Ammon's horn (tissue), 1 donor: ENCODE measurements around the gene WDR48.

Experiments used
- DNase-seq: peaks from one replicate; pipeline ENCODE4 v3.0.0-alpha.2; 2016; ENCODE audit warnings: low spot score

WDR48 gene

DNA sequence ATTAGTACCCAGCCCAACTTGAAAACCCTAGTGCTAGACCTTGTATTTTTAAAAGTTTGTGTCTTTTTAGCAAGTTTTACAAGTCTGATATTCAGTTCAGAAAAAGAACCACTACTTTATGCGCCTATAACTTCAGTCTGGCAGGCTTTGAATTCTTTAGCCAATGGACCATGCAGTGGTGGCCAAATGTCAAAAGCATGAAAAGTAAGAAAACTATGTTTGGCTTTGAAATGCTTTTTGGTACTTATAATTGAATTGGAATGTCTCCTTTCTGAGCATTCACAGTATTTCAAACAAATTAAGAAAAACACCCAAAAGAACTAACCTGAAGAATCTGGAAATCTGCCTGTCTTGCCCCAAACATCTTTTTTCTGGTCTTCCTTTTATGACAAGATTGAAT lies 12.8 kb downstream of the WDR48 start:
- DNase-seq = no peak

DNA sequence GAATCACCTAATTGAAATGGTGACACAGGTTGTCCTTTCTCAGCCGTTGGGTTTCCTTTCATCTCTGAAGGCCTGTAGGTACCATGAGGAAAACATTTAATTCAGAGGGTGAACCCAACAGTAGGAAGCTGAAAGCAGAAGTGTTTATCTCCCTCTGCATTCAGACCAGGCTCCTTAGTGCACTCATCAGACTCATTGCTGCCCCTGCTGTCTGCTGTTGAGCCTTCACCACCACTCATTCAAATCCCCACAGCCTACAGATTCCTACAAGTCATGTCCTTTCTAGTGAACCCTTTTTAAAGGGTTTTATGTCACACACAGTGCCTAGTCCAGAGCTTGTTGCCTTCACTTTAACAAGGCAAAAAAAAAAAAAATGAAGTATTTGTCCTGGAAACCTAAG lies 13.4 kb downstream of the WDR48 start:
- peak; percentile 69 for DNase-seq

- DNase-seq = no peak
These were observed 15.5 kb downstream of the WDR48 start for GRCh38 chr3:39067286-39067685.

GRCh38 chr3:39068556-39068955 lies 16.7 kb downstream of the WDR48 start:
- DNase-seq = no peak

GRCh38 chr3:39075910-39076309 lies 24.1 kb downstream of the WDR48 start:
- no peak for DNase-seq

GRCh38 chr3:39079530-39079929 lies 27.7 kb downstream of the WDR48 start:
- no peak for DNase-seq

- no peak for DNase-seq
These were observed 28.2 kb downstream of the WDR48 start for GRCh38 chr3:39080026-39080425.

DNA sequence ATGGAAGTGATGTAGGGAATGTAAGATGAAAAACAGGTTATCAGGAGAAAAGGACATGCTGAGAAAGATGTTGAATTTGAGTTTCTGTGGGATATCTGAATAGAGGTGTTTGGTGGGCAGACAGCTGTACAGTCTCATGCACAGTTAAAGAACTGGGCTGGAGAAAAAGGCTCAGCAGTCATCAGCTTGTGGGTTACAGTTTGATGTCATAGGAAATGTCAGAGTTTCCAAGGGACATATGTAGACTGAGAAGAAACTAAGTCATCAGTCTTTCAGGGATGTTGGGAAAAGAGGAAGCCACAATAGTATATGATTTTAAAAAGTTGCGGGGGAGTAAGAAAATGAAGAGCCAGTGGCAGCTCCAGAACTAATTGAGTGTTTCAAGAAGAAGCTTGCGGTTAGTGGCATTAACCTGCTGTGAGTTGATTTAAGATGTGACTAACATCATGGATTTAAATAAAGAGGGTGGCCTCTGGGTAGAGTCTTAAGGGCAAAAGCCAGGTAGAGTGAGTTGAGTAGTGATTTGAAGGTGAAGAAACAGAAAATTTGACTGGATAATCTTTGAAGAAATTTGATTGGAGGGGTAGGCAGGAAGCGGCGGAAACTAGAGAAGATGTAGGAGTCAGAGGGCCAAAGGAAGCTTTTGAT lies 31.0 kb downstream of the WDR48 start:
- no peak for DNase-seq

GRCh38 chr3:39086144-39086543 lies 34.3 kb downstream of the WDR48 start:
- DNase-seq = no peak

DNA sequence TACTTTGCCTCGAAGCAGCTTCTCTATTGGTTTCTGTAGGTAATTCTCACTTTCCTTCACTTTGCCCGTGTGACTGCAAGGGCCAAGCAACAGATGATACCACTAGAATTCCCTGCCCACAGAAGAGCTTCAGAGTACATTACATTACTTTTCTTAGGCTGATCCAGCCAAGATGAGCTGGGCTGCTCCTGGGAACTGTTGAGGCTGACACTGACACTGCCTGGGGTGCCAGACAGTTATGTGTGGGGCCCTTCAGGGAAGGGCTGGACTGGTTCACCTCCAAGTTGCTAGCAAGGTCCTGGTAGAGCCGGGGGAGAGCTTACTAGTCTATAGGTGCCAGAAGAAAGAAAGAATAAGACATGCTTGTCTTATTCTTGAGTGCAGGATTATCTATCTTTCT lies 36.6 kb downstream of the WDR48 start:
- no peak for DNase-seq

- no peak for DNase-seq
These were observed 37.1 kb downstream of the WDR48 start for GRCh38 chr3:39088889-39089288.

DNA sequence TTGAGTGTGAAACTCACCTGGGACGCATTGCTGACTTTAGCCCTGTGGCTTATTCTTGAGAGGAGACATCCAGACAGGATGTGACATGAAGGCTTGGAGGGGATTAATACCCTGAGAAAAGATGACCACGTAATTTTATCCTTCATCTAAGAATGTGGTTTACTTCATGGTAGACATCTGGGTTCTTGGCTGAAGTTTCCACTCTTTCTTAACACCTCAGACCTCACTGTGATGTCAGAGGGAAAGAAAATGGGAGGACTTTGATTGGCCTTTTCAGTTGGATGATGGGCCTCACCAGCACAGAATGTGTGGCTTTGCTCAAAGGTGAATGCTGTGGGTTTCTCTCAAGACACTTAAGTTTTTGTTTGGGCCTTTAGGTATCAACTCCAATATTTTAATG lies 39.1 kb downstream of the WDR48 start:
- no peak for DNase-seq

DNA sequence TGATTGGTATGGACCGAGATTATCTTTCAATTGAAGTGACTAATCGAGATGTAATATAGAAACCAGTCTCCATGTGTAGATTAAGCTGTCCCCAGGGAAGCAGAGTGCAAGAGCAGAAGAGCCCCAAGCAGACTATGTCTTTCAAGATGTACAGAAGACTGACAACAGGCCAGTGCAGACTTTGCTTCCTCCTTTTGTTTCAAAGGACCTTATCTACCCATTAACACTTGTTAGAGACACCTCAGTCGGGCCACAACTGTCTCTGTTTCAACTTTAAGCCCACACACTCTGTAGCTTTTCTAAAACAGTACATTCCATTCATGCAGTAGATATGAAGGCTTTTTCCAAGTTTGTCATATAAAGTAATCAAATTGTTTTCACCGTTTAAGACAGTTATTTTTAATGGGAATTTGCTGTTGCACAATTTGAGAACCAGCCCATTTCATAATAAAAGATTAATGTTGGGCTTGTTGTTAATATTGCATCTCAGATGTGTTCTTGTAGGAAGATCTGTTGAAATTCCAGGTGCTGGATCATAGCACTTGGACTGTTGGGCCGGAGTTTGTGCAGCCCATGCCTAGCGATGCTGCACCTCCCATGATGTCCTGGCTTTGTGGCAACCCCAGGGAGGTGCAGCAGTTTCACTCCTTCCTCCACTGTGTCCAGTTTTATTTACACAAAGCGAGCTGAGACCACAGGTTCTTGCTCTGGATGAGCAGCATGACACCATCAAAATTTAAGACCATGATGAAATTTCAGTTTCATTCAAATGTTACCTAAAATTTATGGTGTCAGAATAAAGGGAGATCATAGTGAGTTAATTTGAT lies 43.2 kb downstream of the WDR48 start:
- DNase-seq = no peak

DNA sequence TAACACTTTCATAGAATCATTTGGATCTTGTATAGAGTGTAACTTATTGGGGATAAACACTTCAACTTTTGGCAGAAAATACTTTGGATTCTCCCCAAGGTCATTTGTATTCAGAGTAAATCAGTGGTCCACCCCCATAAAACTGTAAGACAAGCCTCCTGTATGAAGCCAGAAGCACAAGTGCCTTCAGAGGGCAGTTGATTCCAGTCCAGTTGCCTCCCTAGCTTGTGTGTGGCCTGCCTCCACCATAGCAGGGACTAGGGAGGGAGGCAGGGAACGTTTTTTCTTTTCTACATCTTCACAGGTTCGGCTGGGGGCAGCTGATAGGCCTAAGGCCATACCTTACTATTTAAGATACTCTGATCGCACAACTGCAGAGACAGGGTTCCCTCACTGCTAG lies 44.0 kb downstream of the WDR48 start:
- no peak for DNase-seq

- peak; percentile 80 for DNase-seq
These were observed 45.0 kb downstream of the WDR48 start for GRCh38 chr3:39096775-39097174.

DNA sequence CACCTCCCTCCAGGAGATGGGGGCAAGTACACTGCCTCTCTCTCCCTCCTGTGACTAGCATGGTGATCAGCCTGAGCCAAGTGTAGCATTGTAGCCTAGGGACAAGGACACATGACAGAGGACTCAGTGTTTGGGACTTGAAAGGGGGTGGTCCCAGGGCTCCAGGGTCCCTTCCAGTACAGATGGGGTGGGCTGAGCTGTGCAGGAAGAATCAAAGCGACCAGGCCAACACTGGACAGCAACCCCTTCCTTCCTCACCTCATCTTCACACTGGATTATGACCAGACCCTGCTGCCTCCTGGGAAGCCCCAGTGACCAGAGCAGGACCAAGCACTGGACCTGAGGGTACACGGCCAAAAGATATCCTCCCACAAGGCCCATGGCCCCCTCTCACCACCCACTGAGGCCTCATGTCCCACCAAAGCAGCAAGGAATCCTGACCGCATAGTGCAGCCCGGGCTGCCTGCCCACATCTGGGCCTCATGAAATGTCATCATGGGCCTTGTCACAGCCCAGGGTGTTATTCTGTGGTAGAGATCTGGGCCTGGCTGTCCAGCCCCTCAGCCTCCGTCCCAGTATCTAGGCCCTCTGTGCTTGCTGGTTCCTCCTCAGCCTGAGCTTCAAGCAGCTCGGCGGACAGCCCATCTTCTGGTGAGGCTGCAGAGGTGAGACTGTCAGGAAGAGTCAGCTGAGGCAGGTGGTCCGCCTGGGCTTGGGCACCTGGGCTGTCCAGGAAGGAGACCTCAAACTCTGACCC lies 46.1 kb downstream of the WDR48 start:
- DNase-seq = no peak

GRCh38 chr3:39098473-39099000 lies 46.7 kb downstream of the WDR48 start:
- no peak for DNase-seq

GRCh38 chr3:39099242-39099641 lies 47.4 kb downstream of the WDR48 start:
- no peak for DNase-seq

DNA sequence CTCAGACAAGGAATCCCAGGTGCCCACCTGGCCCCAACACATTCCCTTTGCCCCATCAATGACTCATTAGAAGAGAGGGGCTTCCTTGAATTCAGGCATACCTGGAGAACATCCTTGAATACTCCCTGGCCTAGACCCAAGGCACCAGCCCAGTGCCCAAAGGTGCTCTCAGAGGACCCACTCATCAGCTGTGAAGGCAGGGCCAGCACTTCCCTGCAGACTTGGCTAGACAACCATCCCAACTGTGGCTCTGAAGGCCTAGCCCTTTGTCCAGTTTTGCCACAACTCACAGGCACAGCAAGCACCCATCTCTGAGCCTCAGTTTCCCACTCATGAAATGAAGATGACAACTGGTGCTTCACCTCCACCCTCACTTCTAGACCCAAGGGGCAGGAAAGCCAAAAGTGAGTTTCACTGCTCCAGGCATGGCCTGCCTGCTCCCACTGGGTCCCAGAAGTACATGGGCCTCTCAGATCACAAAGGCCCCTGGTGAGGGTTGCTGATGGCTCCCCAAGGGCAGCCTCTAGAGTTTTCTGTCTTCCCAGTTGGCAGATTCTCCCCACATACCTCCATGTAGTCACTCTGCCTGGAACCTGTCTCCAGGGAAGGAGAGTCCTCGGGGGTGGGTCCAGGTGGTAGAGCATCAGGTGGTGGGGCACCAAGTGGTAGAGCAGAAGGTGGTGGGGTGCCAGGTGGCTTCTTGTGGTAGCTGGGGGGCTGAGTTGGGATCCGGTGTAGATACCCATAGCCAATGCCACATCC lies 48.1 kb downstream of the WDR48 start:
- no peak for DNase-seq

- no peak for DNase-seq
These were observed 48.7 kb downstream of the WDR48 start for GRCh38 chr3:39100500-39100886.

- no peak for DNase-seq
These were observed 49.3 kb downstream of the WDR48 start for GRCh38 chr3:39101022-39101689.
